Sigmoid colon (tissue), 4 donors: ENCODE measurements around the gene DPF3.

ENCODE experiments used
- CTCF ChIP-seq, 4 experiments: fragments of 450-650 bp in 3 of 4; fragments of 200-600 bp in 1 of 4; IDR thresholded peaks; one replicate each; pipeline ENCODE4 v1.5.1; 2016 to 2019; ENCODE audit warnings: antibody characterized with exemption in 4 of 4, mild to moderate bottlenecking in 3 of 4, moderate library complexity in 2 of 4
- EP300 ChIP-seq, 4 donors: sonication (generic); formaldehyde crosslinking; IDR thresholded peaks; one replicate each; pipeline ENCODE4 v1.6.1; 2017; ENCODE audit warnings: antibody characterized with exemption in 4 of 4
- POLR2A ChIP-seq, 2 donors: fragments of 450-650 bp; IDR thresholded peaks; one replicate each; pipeline ENCODE4 v1.6.1; 2016; ENCODE audit warnings: antibody characterized with exemption in 2 of 2, mild to moderate bottlenecking in 2 of 2, moderate library complexity in 2 of 2
- POLR2AphosphoS5 ChIP-seq, 4 donors: sonication (generic); formaldehyde crosslinking; IDR thresholded peaks; one replicate each; pipeline ENCODE4 v1.6.1; 2017; ENCODE audit warnings: antibody characterized with exemption in 4 of 4

- TF ChIP-seq EP300 (IDR thresholded peaks at IDR 0.05) = no peak
- no peak for TF ChIP-seq CTCF (IDR thresholded peaks at IDR 0.05)
- no peak for TF ChIP-seq POLR2A (IDR thresholded peaks at IDR 0.05)
- no peak for TF ChIP-seq POLR2AphosphoS5 (IDR thresholded peaks at IDR 0.05)
Observed at GRCh38 chr14:72634691-72635616, 258.9 kb downstream of the DPF3 start.
